ENCODE measurements around the gene INPP5J.

DNA sequence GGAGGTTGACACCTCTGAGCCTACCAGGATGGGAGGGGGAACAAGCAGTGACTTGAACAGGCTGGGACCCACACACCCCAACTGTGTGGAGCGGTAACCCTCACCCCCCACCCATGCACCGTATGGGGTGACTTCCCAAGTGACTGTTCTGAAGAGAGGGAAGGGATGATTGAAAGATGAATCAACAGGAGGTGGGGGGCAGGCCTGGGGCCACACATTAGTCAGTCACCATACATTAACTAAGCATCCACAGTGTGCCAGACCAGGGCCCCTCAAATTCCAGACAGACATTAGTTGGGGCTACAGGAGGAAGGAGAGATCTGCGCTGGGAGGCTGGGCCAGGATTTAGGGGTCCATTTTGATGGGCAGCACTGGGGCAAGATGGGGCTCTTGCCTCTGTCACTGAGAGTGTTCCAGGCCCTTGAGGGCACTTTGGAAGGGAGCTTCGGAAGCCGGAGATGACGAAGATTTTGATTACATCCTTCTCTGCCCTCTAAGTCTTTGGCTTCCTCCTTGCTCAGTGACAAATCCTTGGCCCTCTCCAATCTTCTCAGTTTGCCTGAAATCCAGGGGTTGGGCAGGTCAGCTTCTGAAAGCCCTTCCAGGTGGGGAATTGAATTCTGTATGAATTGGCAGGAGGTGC, 40.7 kb upstream of the INPP5J start:
- TF ChIP-seq, protein P1, sequence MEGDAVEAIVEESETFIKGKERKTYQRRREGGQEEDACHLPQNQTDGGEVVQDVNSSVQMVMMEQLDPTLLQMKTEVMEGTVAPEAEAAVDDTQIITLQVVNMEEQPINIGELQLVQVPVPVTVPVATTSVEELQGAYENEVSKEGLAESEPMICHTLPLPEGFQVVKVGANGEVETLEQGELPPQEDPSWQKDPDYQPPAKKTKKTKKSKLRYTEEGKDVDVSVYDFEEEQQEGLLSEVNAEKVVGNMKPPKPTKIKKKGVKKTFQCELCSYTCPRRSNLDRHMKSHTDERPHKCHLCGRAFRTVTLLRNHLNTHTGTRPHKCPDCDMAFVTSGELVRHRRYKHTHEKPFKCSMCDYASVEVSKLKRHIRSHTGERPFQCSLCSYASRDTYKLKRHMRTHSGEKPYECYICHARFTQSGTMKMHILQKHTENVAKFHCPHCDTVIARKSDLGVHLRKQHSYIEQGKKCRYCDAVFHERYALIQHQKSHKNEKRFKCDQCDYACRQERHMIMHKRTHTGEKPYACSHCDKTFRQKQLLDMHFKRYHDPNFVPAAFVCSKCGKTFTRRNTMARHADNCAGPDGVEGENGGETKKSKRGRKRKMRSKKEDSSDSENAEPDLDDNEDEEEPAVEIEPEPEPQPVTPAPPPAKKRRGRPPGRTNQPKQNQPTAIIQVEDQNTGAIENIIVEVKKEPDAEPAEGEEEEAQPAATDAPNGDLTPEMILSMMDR (IDR thresholded peaks at IDR 0.05): no peak
- TF ChIP-seq POLR2A (IDR thresholded peaks at IDR 0.05): no peak
- TF ChIP-seq EP300 (IDR thresholded peaks at IDR 0.05): no peak

Measured in tibial nerve (tissue), 4 donors.